ENCODE measurements around the gene DNAJB9.

DNAJB9 gene

DNA sequence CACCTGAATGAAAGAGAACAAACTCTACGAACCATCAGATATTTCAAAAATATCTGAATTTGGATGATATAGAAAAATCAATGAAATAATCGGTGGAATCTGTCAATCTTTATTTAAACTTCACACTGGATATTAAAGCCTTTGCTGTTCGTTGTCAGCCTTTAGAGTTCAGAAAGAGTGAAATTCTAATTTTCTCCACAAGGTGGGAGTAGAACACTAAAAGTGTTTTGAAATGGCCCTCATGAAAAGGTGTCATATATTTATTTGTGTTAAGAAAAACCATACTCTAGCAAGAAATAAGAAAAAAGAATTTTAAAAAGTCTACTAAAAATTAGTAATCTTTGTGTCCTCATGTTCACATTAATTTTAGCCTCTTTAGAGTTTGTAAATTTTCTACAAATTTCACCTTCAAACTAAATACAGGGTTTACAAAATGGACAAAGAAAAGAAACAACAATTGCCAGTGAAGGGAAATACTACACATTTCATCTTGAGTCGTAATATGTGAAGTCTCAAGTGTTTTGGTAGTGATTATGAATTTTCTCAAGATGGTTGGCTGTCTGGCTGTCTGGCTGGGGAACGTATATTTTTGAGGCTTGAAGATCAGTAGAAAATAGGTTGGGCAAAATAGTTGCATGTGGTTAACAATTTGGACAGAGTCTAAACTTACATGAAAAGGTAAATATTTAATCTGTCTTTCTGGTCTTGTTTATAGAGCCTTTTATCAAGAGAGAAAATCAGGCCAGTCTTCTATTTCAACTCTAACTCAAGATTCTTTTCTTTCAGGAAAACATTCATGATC is 43.7 kb downstream of the DNAJB9 start:
- TF ChIP-seq, protein P1, sequence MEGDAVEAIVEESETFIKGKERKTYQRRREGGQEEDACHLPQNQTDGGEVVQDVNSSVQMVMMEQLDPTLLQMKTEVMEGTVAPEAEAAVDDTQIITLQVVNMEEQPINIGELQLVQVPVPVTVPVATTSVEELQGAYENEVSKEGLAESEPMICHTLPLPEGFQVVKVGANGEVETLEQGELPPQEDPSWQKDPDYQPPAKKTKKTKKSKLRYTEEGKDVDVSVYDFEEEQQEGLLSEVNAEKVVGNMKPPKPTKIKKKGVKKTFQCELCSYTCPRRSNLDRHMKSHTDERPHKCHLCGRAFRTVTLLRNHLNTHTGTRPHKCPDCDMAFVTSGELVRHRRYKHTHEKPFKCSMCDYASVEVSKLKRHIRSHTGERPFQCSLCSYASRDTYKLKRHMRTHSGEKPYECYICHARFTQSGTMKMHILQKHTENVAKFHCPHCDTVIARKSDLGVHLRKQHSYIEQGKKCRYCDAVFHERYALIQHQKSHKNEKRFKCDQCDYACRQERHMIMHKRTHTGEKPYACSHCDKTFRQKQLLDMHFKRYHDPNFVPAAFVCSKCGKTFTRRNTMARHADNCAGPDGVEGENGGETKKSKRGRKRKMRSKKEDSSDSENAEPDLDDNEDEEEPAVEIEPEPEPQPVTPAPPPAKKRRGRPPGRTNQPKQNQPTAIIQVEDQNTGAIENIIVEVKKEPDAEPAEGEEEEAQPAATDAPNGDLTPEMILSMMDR (IDR thresholded peaks at IDR 0.05): peak; percentile 54 to 69
- intact Hi-C loops (cut with DNase I; ENCODE audit: low total_unique reads): no loop called here
- H3K36me3 ChIP-seq: no peaks in the 10 kb centered on the region
- no peaks in the 10 kb centered on the region for H3K4me1 ChIP-seq
- no peak overlapping the region for H3K27ac ChIP-seq
- no peaks in the 10 kb centered on the region for H3K27me3 ChIP-seq
- DNase-seq: no peak
- H3K4me3 ChIP-seq: no peak overlapping the region
- H3K9me3 ChIP-seq: no peaks in the 10 kb centered on the region

DNA sequence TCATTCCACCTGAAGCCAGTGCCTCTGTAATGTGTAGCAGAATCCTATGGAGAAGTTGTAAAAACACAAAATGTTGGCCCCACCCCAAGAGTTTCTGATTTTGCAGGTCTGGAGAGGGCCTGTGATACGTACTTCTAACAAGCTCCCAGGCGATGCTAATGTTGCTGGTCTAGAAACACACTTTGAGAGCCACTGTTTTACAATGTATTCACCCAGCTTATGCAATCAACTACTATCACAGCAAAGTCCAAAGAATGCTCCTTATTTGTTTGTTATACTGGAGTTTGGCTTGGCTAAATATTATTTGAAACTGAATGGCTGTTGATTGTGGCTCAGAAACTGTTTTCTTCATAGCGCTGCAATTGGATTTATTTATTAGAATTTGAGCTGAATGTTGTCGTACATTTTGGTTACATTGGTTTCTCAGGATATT is 44.3 kb downstream of the DNAJB9 start:
- intact Hi-C loops (cut with DNase I; ENCODE audit: low total_unique reads): no loop called here
- no peak overlapping the region for H3K27ac ChIP-seq
- H3K9me3 ChIP-seq: no peaks in the 10 kb centered on the region
- H3K4me1 ChIP-seq: no peaks in the 10 kb centered on the region
- H3K4me3 ChIP-seq: no peak overlapping the region
- no peak for DNase-seq
- no peaks in the 10 kb centered on the region for H3K36me3 ChIP-seq
- no peaks in the 10 kb centered on the region for H3K27me3 ChIP-seq
- TF ChIP-seq, protein P1 (IDR thresholded peaks at IDR 0.05): no peak

DNA sequence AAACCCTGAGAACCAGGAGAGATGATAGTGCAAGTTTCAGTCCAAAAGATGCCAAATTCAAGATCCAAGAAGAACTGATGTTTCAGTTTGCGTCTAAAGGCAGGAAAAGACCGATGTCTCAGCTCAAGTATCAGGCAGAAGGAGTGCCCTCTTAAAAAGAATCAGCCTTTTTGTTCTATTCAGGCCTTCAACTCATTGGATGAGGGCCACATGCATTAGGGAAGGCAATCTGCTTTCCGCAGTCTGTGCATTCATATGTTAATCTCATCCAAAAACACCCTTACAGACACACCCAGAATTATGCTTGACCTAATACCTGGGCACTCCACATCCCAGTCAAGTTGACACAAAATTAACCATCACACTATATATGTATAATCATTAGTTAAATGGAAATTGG is 45.2 kb downstream of the DNAJB9 start:
- Histone ChIP-seq H3K4me3 (no peak overlapping the region), H3K4me1 (no peaks in the 10 kb centered on the region), H3K36me3 (no peaks in the 10 kb centered on the region), H3K9me3 (no peaks in the 10 kb centered on the region), H3K27ac (no peak overlapping the region), H3K27me3 (no peaks in the 10 kb centered on the region)
- DNase-seq: no peak
- TF ChIP-seq, protein P1 (IDR thresholded peaks at IDR 0.05): no peak
- intact Hi-C loops (cut with DNase I; ENCODE audit: low total_unique reads): no loop called here

DNA sequence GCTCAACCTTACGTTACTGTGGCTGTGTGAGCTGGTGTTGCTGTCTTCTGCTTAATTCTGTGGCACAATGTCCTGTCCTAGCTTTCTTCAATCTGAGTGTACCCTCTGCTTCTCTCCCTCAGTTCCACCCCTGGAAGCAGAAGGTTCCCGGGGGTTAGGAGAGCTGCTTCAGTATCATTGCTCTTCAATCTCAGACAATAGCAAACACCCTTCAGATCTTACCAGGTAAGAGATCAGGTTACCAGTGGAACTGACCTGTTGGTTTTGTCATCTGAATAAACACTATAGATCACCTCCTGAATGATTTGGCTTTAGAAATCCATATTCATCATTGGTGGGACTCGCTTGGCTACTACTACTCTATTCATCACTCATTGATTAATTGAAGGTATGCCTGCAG is 48.4 kb downstream of the DNAJB9 start:
- no peaks in the 10 kb centered on the region for H3K9me3 ChIP-seq
- H3K36me3 ChIP-seq: no peaks in the 10 kb centered on the region
- intact Hi-C loops (cut with DNase I; ENCODE audit: low total_unique reads): no loop called here
- DNase-seq: no peak
- H3K4me1 ChIP-seq: no peaks in the 10 kb centered on the region
- no peak overlapping the region for H3K27ac ChIP-seq
- no peak overlapping the region for H3K4me3 ChIP-seq
- TF ChIP-seq, protein P1 (IDR thresholded peaks at IDR 0.05): no peak
- peaks cover 0 to under 1% of the 10 kb centered on the region in 2 donors for H3K27me3 ChIP-seq

DNA sequence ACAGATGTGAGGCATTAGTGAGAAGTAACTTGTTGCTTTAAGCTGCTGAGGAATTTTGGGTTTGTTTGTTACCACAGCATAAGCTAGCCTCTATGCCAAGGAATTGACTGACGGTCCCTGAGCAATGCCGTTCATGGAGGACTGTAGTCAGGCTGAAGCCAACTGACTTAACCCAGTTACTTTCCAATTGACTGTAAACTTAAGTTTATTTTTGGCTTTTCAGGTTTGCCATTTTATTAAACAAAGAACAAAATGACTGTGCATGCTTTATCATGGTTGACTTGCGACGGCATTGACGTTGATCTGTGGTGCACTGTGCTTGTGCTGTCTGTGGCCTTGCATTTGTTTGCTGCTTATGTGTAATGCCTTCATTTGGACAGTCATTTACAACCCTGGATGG is 53.5 kb downstream of the DNAJB9 start:
- Histone ChIP-seq H3K27me3 (peaks cover 0 to 3% of the 10 kb centered on the region in 2 donors), H3K27ac (no peak overlapping the region), H3K4me3 (no peak overlapping the region), H3K9me3 (no peaks in the 10 kb centered on the region), H3K36me3 (no peaks in the 10 kb centered on the region), H3K4me1 (no peaks in the 10 kb centered on the region)
- intact Hi-C loops (cut with DNase I; ENCODE audit: low total_unique reads): no loop called here
- no peak for DNase-seq
- TF ChIP-seq, protein P1 (IDR thresholded peaks at IDR 0.05): no peak

All from tibial artery (tissue), 4 donors.